ENCODE data around the gene SUSD4. TPM values are rescaled to one million over a fixed set of nuclear protein-coding genes. Genes with fewer than 3 reads are reported as not detected.
"Not testable (repeated sequence)": the region's sequence is repeated elsewhere in the genome, so short reads cannot be mapped to it uniquely, and the experiment has no call there.

The SUSD4 gene
- total RNA-seq, 1 donor from 2014 or later = 7.0 TPM

DNA sequence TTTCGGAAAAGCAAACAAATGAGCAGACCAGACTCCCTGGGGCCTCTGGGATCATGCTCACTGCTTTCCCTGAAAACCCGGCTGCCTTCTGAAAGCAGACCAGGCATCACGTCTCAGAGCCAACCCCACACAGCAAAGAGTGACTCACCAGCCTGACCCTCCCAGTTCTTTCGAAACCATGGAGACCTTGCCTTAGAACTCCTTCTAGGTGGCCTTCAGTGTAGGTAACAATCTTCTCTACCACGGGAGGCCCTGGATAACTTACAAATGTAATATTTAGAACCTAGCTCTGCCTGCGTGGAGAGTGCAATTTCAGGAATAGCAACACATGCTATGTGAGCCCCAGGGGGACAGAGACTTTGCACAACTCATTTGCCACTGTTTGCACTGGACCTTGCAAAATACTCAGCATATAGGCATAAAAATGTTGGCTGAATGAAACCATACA is 105.2 kb downstream of the SUSD4 start:
- Mint-ChIP-seq H3K4me3 (no peak overlapping the region), H3K9me3 (no peaks in the 10 kb centered on the region), H3K27ac (no peak overlapping the region), H3K27me3 (peaks cover 7% of the 10 kb centered on the region), H3K4me1 (ENCODE audit: unreplicated experiment) (peaks cover 8% of the 10 kb centered on the region), H3K36me3 (no peaks in the 10 kb centered on the region)
- TF ChIP-seq, protein P1, sequence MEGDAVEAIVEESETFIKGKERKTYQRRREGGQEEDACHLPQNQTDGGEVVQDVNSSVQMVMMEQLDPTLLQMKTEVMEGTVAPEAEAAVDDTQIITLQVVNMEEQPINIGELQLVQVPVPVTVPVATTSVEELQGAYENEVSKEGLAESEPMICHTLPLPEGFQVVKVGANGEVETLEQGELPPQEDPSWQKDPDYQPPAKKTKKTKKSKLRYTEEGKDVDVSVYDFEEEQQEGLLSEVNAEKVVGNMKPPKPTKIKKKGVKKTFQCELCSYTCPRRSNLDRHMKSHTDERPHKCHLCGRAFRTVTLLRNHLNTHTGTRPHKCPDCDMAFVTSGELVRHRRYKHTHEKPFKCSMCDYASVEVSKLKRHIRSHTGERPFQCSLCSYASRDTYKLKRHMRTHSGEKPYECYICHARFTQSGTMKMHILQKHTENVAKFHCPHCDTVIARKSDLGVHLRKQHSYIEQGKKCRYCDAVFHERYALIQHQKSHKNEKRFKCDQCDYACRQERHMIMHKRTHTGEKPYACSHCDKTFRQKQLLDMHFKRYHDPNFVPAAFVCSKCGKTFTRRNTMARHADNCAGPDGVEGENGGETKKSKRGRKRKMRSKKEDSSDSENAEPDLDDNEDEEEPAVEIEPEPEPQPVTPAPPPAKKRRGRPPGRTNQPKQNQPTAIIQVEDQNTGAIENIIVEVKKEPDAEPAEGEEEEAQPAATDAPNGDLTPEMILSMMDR (conservative IDR thresholded peaks at IDR 0.05) = no peak
- DNase-seq (ENCODE audit: extremely low spot score, unreplicated experiment) = no peak

GRCh38 chr1:223257856-223258550 is 106.0 kb downstream of the SUSD4 start:
- DNase-seq (ENCODE audit: extremely low spot score, unreplicated experiment) = no peak
- Mint-ChIP-seq H3K4me3 (no peak overlapping the region), H3K36me3 (no peaks in the 10 kb centered on the region), H3K4me1 (ENCODE audit: unreplicated experiment) (peaks cover 8% of the 10 kb centered on the region), H3K9me3 (no peaks in the 10 kb centered on the region), H3K27ac (no peak overlapping the region), H3K27me3 (peaks cover 3% of the 10 kb centered on the region)
- TF ChIP-seq, protein P1 (conservative IDR thresholded peaks at IDR 0.05) = no peak

DNA sequence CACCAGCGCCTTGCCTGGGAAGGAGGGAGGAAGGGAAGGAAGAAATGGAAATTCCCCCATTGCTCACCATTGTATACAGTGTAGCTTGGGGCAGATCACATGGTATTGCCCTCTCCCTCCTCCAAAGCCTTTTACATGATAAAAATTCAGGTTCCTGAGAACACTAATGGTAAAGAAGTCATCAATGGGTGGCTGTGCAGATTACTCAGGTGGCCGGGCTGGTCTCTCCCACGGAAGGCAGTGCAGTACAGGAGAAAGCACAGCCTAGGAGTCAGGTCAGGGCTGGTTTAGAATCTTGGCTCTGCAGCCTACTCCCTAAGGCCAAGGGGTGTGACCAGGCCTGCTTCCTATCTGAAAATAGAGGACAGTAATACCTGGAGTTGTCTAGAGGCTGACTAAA is 107.9 kb downstream of the SUSD4 start:
- Mint-ChIP-seq H3K4me3 (no peak overlapping the region), H3K27me3 (peaks cover 3% of the 10 kb centered on the region), H3K36me3 (no peaks in the 10 kb centered on the region), H3K4me1 (ENCODE audit: unreplicated experiment) (peaks cover 8% of the 10 kb centered on the region), H3K27ac (no peak overlapping the region), H3K9me3 (no peaks in the 10 kb centered on the region)
- no peak for DNase-seq (ENCODE audit: extremely low spot score, unreplicated experiment)
- TF ChIP-seq, protein P1 (conservative IDR thresholded peaks at IDR 0.05) = no peak

DNA sequence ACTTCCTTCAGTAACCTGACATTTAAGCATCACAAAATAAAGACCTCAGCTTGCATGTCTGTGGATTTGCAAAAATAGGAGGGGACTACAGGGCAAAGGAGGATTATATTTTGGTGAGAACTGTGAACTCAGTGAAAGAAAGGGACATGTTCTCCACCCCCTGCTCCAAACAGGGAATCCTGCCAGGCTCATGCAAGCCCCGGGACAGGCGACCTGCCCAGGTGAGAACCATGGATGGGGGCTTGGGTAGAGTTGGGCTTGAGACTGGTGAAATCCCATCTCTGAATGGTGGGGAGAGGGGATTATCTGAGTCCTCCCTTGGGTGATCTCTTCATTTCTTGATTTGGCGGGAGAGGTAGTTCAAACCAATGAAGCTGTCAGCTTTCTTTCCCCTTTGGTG is 110.1 kb downstream of the SUSD4 start:
- H3K4me1 Mint-ChIP-seq (ENCODE audit: unreplicated experiment) = peaks cover 3% of the 10 kb centered on the region
- TF ChIP-seq, protein P1 (conservative IDR thresholded peaks at IDR 0.05) = no peak
- DNase-seq (ENCODE audit: extremely low spot score, unreplicated experiment) = no peak
- H3K27me3 Mint-ChIP-seq = peaks cover 3% of the 10 kb centered on the region
- no peak overlapping the region for H3K4me3 Mint-ChIP-seq
- H3K27ac Mint-ChIP-seq = no peak overlapping the region
- no peaks in the 10 kb centered on the region for H3K9me3 Mint-ChIP-seq
- no peaks in the 10 kb centered on the region for H3K36me3 Mint-ChIP-seq

DNA sequence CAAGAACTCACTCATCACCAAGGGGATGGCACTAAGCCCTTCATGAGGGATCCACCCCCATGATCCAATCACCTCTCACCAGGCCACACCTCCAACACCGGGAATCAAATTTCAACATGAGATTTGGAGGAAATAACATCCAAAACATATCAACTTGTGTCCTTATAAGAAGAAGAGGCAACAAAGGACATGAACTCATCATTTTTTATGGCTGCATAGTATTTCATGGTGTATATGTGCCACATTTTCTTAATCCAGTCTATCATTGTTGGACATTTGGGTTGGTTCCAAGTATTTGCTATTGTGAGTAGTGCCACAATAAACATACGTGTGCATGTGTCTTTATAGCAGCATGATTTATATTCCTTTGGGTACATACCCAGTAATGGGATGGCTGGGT is 112.6 kb downstream of the SUSD4 start:
- not testable (repeated sequence) for H3K27ac Mint-ChIP-seq; H3K27me3 Mint-ChIP-seq; DNase-seq (ENCODE audit: extremely low spot score, unreplicated experiment); H3K36me3 Mint-ChIP-seq; H3K4me3 Mint-ChIP-seq; H3K9me3 Mint-ChIP-seq; H3K4me1 Mint-ChIP-seq (ENCODE audit: unreplicated experiment)

GRCh38 chr1:223250632-223251015 is 113.4 kb downstream of the SUSD4 start:
- TF ChIP-seq, protein P1 (conservative IDR thresholded peaks at IDR 0.05) = no peak
- Mint-ChIP-seq H3K27me3 (peaks cover 3% of the 10 kb centered on the region), H3K4me1 (ENCODE audit: unreplicated experiment) (no peaks in the 10 kb centered on the region), H3K36me3 (no peaks in the 10 kb centered on the region), H3K9me3 (no peaks in the 10 kb centered on the region), H3K27ac (no peak overlapping the region), H3K4me3 (no peak overlapping the region)
- no peak for DNase-seq (ENCODE audit: extremely low spot score, unreplicated experiment)

Data from type B pancreatic cell (in vitro differentiated cells).